DMS53 (cell line): ENCODE results near the gene PREX1.

Experiments
- DNase-seq: peaks from one replicate; lab custom pipeline; 2025; lab: John Stamatoyannopoulos, UW

Gene PREX1

DNA sequence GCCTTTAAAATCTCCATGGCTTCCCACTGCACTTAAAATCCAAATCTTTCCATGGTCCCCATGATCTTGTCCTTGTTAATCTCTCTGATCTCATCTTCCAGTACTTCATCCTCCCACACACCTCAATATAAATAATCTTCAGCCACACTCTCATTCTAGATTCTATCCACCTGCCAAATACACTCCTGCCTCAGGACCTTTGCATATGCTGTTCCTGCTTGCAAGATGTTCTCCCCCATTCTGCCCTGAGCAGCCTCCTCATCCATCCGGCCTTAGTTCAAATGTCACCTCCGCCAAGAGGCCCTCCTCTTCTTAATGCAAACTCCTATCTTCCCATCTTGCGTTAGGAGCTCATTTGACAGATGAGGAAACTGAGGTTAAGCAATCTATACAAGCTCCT, 77.4 kb downstream of the PREX1 start:
- no peak for DNase-seq

DNA sequence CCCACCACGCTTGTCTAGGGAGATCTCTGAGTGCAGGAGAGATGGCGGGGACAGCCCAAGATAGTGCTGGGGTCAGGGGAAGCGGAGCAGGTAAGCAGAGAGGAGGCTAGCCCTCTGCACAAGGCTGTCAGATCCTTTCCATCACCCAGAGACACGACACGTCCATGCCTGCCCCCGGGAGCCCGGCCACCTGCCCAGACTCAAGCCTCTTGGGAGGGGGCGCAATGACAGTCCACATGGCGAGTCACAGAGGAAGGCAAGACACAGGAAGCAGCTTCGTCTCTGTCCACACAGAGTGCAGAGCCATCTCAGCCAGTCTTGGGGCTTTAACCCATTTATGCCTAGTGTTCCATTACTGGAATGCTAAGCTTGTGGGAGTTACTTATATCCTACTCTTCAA, 78.4 kb downstream of the PREX1 start:
- DNase-seq = no peak

DNA sequence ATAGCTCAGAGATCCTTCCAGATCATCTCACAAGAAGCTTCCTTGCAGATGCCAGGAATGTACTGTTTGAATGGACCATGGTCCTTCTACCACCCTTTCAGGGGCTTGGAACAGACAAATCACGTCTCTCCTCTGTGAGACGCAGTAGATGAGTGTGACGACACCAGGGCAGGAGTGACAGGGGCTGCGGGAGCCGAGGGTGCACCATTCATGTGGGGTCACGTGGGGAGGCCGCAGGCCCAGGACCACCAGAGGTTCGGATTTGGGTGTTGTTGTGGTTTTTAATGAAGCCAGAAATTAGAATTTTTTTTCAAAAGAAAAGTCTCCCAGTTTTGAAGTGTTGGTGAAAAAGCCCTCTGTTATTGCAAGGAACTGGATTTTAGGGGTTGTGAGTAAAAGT, 79.2 kb downstream of the PREX1 start:
- DNase-seq = no peak

DNA sequence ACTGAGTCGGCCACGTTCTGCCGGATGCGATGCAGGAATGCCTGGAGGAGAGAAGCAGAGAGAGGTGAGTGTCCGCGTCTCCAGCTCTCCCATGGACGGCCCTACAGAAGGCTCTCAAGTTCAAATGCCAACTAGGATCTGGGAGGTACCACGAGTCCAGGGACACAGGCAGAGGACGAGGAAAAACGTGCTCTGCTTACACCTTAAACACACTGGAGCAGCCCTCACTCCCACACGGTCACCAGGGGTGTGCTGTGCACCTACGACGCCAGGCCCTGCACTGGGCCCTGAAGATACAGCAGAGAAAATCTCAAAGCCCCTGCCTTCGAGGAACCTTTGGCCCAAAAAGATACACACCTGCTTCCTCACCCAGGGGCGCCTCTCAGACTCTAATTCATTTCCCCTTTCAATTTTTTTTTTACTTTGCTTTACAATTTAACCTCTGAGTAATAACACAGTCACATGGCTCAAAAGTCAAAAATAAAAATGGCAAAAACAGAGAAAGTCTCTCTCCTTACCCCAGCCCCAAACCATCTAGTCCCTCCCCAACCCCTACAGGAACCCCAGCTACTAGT, 79.9 kb downstream of the PREX1 start:
- no peak for DNase-seq

DNA sequence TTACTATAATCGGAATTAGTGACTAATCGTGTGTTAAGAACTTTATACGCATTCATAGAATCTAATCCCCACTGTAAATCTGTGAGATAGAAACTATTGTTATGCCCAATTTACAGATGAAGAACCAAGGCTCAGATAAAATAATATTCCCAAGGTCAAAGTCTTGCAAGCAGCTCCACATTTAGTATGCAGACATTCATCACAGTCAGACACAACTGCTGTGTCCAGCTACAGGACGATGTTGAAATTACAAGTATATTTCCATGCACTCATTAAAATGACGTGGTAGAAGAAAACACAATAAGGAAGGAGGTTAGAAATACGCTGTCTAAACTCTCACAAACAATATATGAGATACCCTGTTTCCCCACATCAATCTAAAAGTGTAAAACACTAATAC, 82.5 kb downstream of the PREX1 start:
- DNase-seq = no peak

GRCh38 chr20:48744515-48744914, 83.3 kb downstream of the PREX1 start:
- DNase-seq = no peak

DNA sequence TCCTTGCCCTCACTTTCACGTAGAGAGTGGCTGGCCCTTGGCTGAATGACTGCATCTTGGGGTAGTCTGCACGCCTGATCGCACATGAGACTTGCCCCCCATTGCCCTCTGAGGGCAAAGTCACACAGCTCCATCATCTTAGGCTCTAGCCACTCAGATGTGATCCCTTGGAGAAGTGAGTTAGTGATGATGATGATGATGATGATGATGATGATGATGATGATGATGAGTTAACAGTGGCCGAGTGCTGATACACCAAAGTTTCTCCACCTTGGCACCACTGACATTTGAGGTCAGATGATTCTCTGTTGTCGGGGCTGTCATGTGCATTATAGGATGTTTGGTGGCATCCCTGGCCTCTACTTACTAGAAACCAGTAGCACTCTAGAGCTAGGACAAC, 84.0 kb downstream of the PREX1 start:
- no peak for DNase-seq

- no peak for DNase-seq
Measured at GRCh38 chr20:48742912-48743680, 84.7 kb downstream of the PREX1 start.

GRCh38 chr20:48742233-48742632, 85.6 kb downstream of the PREX1 start:
- DNase-seq = no peak

GRCh38 chr20:48741669-48742068, 86.1 kb downstream of the PREX1 start:
- DNase-seq = no peak

DNA sequence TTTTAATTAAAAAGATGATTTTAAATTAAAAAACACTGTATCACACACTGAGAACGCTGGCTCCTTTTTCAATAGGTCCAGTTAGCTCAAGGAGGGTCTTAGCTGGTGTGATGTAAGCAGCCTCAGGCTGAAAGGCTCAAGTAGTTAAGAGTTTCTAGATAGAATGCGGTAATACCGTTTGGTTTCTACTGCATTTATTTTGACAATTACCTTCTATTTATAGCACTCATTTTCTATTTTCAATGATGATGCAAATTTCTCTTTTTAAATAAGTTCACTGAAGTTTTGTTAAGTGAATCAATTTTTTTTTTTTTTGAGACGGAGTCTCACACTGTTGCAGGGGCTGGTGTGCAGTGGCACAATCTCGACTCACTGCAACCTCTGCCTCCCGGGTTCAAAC, 87.1 kb downstream of the PREX1 start:
- no peak for DNase-seq

DNA sequence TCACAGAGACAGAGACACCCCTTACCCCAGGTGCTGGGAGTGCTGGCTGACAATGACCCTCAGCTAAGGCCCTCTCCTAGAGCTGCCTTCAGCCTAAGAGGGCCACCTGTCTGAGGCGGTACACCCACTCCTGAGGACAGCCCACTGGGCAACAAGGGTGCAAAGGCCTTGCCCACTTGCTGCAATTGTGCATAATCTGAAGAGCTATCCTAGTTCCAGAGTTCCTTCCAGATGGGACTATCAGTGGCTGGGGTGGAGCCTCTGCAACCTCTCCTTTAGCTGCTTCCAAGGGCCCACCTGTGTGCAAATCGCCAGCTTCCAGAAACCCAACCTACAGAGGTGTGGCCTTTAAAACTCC, 87.5 kb downstream of the PREX1 start:
- DNase-seq = no peak

DNA sequence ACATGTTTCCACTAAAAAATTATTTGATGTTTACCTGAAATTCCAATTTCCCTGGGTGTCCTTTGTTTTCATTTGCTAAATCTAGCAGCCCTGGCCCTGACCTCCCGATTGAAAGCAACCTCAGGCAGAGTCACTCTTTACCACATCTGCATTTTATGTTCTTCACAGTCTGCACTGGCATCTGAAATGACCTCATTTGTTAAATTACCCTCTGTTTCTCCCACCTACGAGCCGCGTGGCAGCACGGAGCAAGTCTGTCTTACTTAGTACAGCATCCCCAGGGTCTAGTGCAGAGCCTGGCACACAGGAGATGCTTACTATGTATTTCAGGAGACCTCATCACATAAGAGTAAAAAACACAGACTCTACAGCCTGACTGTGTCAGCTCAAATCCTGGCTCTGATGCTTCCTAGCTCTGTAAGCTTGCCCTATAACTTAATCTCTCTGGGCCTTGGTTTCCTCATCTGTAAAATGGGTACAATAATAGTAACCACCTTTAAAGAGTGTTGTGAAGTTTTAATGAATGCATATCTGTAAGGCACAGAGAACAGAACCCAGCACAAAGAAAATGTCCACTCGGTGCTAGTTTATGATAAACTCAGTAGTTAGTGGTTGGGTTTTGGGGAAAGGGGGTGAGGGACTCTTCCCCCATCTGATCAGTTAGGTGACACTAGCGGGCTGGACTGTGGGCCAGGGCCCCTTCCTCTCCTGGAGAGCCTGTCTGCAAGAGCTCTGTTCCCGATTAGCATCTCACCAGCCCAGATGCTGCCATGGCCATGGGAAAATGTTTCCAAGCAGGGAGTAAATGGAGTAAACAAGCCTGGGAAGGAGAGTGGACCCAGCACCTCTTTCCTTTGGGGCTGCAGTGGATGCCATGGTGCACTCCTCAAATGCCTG, 88.2 kb downstream of the PREX1 start:
- DNase-seq = no peak

- no peak for DNase-seq
Measured at GRCh38 chr20:48738399-48739304, 89.1 kb downstream of the PREX1 start.

- no peak for DNase-seq
Measured at GRCh38 chr20:48738094-48738398, 89.8 kb downstream of the PREX1 start.

GRCh38 chr20:48737434-48738093, 90.2 kb downstream of the PREX1 start:
- no peak for DNase-seq

- no peak for DNase-seq
Measured at GRCh38 chr20:48736636-48737035, 91.2 kb downstream of the PREX1 start.

- no peak for DNase-seq
Measured at GRCh38 chr20:48736231-48736630, 91.6 kb downstream of the PREX1 start.

GRCh38 chr20:48735112-48735511, 92.7 kb downstream of the PREX1 start:
- DNase-seq = no peak

DNA sequence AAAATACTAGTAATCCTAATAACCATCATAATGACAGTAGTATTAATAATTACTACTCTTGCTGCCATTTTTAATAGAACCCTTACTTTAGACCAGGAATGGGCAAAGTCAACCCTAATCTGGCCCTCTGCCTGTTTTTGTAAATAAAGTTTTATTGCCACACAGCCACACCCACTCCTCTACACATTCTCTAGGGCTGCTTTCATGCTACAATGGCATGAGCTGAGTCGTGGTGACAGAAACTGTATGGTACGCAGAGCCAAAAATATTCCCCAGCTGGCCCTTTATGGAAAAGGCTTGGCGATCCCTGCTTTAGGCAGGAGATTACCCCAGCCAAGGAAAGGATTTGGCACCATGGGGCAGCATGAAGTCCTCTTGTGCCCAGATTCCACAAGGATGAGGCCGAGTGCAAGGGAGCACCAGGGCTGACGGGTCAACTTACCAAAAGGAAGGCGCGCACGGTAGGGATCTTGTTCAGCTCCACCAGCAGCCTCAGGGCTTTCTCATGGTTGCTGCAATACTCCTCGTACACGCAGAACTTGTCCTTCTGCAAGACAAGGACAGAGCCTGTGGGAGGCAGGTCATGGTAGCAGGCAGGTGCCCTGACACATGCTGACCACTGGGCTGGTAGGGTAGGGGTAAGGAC, 93.6 kb downstream of the PREX1 start:
- DNase-seq = no peak

DNA sequence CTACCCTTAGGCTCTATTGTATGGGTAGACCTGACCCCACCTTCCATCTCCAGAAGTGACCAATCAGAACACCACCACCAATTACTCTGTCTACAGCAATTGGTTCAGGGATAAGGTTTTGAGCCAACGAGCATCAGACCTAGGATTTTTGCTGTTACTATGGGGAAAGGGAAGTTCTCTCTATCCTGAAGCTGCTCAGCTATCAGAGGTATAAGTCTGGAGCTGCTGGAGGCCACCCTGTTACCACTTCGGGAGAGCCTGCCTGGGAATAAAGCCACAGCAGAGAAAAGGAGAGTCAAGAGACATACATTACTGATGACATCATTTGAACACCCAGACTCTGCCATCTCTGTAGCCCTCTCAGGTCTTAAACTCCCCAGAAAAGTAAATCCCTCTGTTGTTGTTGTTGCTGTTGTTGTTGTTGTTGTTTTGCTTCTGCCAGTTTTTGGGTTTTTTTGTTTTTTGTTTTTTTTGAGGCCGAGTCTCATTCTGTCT, 94.5 kb downstream of the PREX1 start:
- DNase-seq = no peak
